ENCODE measurements around the gene PHLPP1. TPM values are rescaled to one million over a fixed set of nuclear protein-coding genes. Genes with fewer than 3 reads are reported as not detected.

Gene PHLPP1
- total RNA-seq, 6 experiments from 2014 or later = 8.6 to 19.3 (median 17.0) TPM

DNA sequence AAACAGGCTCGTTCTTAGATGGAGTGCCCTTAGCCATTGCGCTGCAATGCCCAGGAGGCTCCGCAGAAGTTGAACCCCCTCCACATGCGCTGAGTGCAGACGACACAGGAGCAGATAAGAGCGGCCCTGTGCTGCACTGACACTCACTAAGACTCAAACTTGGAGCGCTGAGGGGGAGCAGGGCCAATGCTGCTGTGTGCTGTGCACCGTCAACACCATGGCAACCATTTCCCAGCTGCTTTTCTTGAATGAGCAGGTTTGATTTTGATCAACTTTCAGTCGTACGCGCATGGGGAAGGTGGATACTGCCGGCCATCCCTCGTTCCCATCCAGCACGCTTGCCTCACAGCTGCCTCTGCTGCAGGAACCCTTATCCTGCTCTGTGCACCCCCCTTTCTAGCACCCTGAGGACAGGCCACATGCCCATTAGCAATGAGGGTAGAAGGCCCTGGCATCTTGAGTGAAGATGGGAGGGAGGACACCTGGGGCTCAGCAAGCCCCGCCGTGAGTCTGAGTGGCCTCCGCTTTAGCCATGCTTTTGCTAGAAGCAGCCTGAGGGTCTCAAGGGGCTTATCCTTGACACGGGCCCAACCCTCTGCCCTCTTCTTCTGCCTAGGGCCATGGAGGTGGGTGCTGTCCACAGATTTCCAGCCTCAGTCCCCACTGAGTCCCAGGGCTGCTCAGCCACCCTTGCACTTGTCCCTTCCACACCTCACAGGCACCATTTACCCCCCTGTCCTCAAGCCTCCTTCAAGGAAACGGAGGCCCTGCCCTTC, 271.9 kb downstream of the PHLPP1 start:
- no peak overlapping the region for H3K4me3 ChIP-seq
- WGBS (ENCODE audit: insufficient coverage, low coverage, low lambda C conversion rate, missing lambda C conversion rate) = 92% methylated on average over 6 of the region's 19 CpGs
- ATAC-seq (no peak), DNase-seq (no peak)
- no peak for TF ChIP-seq POLR2A (IDR thresholded peaks at IDR 0.05)
- H3K27me3 ChIP-seq = no peaks in the 10 kb centered on the region
- no peaks in the 10 kb centered on the region for H3K36me3 ChIP-seq
- no peak overlapping the region for H3K27ac ChIP-seq
- H3K9me3 ChIP-seq = no peaks in the 10 kb centered on the region
- H3K4me1 ChIP-seq = no peaks in the 10 kb centered on the region
- intact Hi-C loops (cut with DNase I) = loop anchor here (10.0 kb wide), 2 partner anchors 272 to 402 kb away; partner anchors contain the start of gene PHLPP1 (in 1 of the 2)

DNA sequence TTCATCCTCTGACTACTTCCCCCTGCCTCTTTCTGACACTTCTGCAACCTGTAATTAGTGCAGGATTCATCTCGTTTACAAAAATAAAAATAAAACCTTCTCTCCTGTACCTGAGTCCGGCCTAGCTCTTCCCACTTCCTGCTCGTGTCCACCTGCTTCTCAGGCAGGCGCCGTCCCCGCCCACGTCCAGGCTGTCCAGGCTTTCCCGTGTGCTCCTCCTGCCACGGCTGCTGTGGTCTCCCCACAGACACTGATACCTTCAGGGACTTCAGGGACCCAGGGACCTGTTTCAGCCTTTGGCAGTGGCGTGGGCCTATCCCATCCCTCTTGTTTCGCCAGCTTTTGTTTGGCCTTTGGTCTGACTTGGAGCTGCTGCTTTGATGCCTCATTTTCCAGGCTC, 272.5 kb downstream of the PHLPP1 start:
- DNase-seq = no peak
- Histone ChIP-seq H3K27ac (no peak overlapping the region), H3K27me3 (no peaks in the 10 kb centered on the region), H3K36me3 (no peaks in the 10 kb centered on the region), H3K4me1 (no peaks in the 10 kb centered on the region), H3K4me3 (no peak overlapping the region), H3K9me3 (no peaks in the 10 kb centered on the region)
- intact Hi-C loops (cut with DNase I) = loop anchor here (10.0 kb wide), 2 partner anchors 273 to 403 kb away; partner anchors contain the start of gene PHLPP1 (in 1 of the 2)
- WGBS (ENCODE audit: insufficient coverage, low coverage, low lambda C conversion rate, missing lambda C conversion rate) = 83% methylated on average over 8 of the region's 11 CpGs
- peak in 1 of 4 donors; percentile 11 for ATAC-seq
- TF ChIP-seq, protein P1, sequence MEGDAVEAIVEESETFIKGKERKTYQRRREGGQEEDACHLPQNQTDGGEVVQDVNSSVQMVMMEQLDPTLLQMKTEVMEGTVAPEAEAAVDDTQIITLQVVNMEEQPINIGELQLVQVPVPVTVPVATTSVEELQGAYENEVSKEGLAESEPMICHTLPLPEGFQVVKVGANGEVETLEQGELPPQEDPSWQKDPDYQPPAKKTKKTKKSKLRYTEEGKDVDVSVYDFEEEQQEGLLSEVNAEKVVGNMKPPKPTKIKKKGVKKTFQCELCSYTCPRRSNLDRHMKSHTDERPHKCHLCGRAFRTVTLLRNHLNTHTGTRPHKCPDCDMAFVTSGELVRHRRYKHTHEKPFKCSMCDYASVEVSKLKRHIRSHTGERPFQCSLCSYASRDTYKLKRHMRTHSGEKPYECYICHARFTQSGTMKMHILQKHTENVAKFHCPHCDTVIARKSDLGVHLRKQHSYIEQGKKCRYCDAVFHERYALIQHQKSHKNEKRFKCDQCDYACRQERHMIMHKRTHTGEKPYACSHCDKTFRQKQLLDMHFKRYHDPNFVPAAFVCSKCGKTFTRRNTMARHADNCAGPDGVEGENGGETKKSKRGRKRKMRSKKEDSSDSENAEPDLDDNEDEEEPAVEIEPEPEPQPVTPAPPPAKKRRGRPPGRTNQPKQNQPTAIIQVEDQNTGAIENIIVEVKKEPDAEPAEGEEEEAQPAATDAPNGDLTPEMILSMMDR (IDR thresholded peaks at IDR 0.05) = no peak

DNA sequence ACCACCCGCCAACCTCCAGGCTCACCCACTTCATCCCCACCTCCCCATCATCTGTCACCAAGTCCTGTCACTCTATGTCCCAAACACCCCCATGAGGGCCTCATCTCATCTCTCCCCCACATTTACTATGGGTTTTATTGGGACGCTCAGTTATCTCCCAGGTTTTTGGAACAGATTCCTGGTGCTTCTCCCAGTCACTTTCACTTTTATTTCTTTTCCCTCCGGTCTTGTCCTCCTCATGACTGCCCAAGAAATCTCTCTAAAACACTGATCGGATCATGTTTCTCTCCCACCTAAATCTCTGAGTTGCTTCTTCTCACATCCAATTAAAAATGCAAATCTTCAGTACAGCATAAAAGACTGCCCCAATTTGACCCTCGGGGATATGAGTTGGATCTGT, 273.1 kb downstream of the PHLPP1 start:
- no peaks in the 10 kb centered on the region for H3K4me1 ChIP-seq
- no peaks in the 10 kb centered on the region for H3K27me3 ChIP-seq
- peak overlapping the region in 1 of 3 donors; percentile 28 for H3K4me3 ChIP-seq
- no peak overlapping the region for H3K27ac ChIP-seq
- ATAC-seq = peak in 3 of 4 donors; percentile 43 to 69 (median 58)
- TF ChIP-seq, protein P1 (IDR thresholded peaks at IDR 0.05) = no peak
- no peak for TF ChIP-seq POLR2A (IDR thresholded peaks at IDR 0.05)
- DNase-seq = no peak
- no peaks in the 10 kb centered on the region for H3K36me3 ChIP-seq
- no peaks in the 10 kb centered on the region for H3K9me3 ChIP-seq
- WGBS (ENCODE audit: insufficient coverage, low coverage, low lambda C conversion rate, missing lambda C conversion rate) = 28% methylated on average over 4 of the region's 5 CpGs
- intact Hi-C loops (cut with DNase I) = loop anchor here (10.0 kb wide), 2 partner anchors 274 to 404 kb away; partner anchors contain the start of gene PHLPP1 (in 1 of the 2)

DNA sequence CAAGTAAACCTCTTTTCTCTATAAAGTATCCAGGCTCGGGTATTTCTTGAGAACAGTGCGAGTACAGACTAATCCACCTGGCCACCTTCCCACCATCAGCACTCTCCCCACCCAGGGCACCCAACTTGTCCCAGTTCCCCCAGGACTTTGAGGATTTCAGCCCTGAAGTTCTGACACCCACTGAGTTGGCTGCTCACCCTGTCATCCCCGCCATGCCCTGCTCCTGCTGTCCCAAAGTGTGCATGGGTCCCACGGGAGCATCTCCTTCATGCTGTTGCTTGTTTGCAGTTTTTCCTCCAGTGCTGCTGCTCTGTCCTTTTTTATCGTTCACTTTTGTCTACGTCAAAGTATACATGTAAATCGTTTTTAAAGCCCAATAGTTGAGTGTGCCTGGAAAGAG, 273.9 kb downstream of the PHLPP1 start:
- peak in 1 of 4 donors; percentile 6 for ATAC-seq
- no peak overlapping the region for H3K4me3 ChIP-seq
- H3K4me1 ChIP-seq = no peaks in the 10 kb centered on the region
- TF ChIP-seq, protein P1 (IDR thresholded peaks at IDR 0.05) = no peak
- no peak for TF ChIP-seq POLR2A (IDR thresholded peaks at IDR 0.05)
- no peaks in the 10 kb centered on the region for H3K36me3 ChIP-seq
- intact Hi-C loops (cut with DNase I) = loop anchor here (10.0 kb wide), 2 partner anchors 274 to 404 kb away; partner anchors contain the start of gene PHLPP1 (in 1 of the 2)
- DNase-seq = no peak
- no peak overlapping the region for H3K27ac ChIP-seq
- H3K9me3 ChIP-seq = no peaks in the 10 kb centered on the region
- 79% methylated on average over 7 of the region's 7 CpGs for WGBS (ENCODE audit: insufficient coverage, low coverage, low lambda C conversion rate, missing lambda C conversion rate)
- H3K27me3 ChIP-seq = no peaks in the 10 kb centered on the region

DNA sequence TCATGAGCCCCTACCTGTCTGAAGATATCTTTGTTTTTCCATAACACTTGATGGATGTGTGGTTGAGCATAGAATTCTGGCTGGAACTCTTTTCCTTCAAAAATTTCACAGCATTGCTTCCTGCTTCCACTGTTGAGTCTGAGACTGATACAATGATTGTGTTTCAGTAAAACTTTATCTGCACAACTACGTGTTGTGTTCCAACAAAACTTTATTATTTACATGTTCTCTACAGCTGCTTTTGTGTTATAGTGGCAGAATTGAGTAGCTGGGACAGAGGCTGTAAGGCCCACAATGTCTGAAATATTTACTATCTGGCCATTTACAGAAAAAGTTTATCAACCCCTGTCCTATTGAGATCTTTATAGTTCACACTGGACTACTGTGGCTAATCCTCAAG, 275.3 kb downstream of the PHLPP1 start:
- Histone ChIP-seq H3K4me3 (no peak overlapping the region), H3K4me1 (no peaks in the 10 kb centered on the region), H3K27ac (no peak overlapping the region), H3K27me3 (no peaks in the 10 kb centered on the region), H3K36me3 (no peaks in the 10 kb centered on the region), H3K9me3 (no peaks in the 10 kb centered on the region)
- no peak for DNase-seq
- intact Hi-C loops (cut with DNase I) = no loop called here
- TF ChIP-seq, protein P1 (IDR thresholded peaks at IDR 0.05) = no peak
- no peak for TF ChIP-seq POLR2A (IDR thresholded peaks at IDR 0.05)
- WGBS (ENCODE audit: insufficient coverage, low coverage, low lambda C conversion rate, missing lambda C conversion rate) = 60% methylated on average over 1 of the region's 1 CpG
- no peak for ATAC-seq
